Measurements from ENCODE around the gene SLC10A3.

Gene SLC10A3

GRCh38 chrX:154509455-154509854 lies 19.0 kb upstream of the SLC10A3 start:
- no peak for DNase-seq (ENCODE audit: extremely low read depth, low read depth)
- TF ChIP-seq, protein P1, sequence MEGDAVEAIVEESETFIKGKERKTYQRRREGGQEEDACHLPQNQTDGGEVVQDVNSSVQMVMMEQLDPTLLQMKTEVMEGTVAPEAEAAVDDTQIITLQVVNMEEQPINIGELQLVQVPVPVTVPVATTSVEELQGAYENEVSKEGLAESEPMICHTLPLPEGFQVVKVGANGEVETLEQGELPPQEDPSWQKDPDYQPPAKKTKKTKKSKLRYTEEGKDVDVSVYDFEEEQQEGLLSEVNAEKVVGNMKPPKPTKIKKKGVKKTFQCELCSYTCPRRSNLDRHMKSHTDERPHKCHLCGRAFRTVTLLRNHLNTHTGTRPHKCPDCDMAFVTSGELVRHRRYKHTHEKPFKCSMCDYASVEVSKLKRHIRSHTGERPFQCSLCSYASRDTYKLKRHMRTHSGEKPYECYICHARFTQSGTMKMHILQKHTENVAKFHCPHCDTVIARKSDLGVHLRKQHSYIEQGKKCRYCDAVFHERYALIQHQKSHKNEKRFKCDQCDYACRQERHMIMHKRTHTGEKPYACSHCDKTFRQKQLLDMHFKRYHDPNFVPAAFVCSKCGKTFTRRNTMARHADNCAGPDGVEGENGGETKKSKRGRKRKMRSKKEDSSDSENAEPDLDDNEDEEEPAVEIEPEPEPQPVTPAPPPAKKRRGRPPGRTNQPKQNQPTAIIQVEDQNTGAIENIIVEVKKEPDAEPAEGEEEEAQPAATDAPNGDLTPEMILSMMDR (IDR thresholded peaks at IDR 0.05; ENCODE audit: low read depth, low read length, missing control alignments), result no peak
- no peak overlapping the region for H3K4me3 ChIP-seq (replicated peaks; ENCODE audit: low read depth, low read length)

GRCh38 chrX:154508384-154508745 lies 17.9 kb upstream of the SLC10A3 start:
- TF ChIP-seq, protein P1 (IDR thresholded peaks at IDR 0.05; ENCODE audit: low read depth, low read length, missing control alignments), result no peak
- no peak for DNase-seq (ENCODE audit: extremely low read depth, low read depth)
- no peak overlapping the region for H3K4me3 ChIP-seq (replicated peaks; ENCODE audit: low read depth, low read length)

GRCh38 chrX:154507673-154508383 lies 17.4 kb upstream of the SLC10A3 start:
- no peak for DNase-seq (ENCODE audit: extremely low read depth, low read depth)
- no peak overlapping the region for H3K4me3 ChIP-seq (replicated peaks; ENCODE audit: low read depth, low read length)
- TF ChIP-seq, protein P1 (IDR thresholded peaks at IDR 0.05; ENCODE audit: low read depth, low read length, missing control alignments), result no peak

DNA sequence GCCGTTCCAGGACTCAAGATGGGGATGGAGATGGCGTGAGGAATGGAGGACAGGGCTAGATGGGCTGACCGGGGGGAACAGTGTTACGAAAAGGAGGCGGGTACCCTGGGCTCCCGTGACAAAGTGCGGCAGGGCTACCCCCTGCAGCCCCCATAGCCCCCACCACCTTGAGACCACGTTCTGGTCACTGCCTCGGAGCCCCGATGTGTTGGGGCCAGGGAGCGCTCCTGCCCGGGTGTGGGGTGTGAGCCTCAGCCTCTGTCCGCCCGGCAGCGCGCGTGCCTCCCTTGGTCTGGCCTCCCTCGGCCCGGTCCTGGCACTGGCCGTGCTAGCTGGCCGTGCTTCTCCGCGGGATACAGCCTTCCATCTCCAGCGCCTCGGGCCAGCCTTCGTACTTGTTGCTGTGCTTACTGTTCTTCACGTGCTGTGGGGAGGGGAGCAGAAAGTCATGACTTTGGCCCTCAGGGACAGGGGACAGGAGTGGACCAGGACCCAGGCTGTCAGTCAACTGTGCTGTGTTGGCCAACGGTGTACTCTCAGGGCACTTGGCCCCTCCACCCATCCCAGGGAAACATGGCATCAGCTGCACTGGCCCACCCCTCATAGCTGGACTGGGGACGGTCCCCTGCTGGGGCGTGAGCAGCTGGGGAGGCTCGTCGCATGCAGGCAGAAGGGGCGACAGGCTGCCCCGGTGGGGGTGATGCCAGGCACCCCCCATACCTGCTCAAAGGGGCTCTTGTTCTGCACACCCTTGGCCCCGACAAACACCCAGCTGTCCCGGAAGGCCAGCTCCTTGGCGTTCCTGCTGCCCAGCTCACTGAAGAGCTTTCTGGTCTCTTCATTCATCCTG lies 16.3 kb upstream of the SLC10A3 start:
- no peak overlapping the region for H3K4me3 ChIP-seq (replicated peaks; ENCODE audit: low read depth, low read length)
- no peak for DNase-seq (ENCODE audit: extremely low read depth, low read depth)
- TF ChIP-seq, protein P1 (IDR thresholded peaks at IDR 0.05; ENCODE audit: low read depth, low read length, missing control alignments), result no peak

GRCh38 chrX:154505734-154506133 lies 15.3 kb upstream of the SLC10A3 start:
- TF ChIP-seq, protein P1 (IDR thresholded peaks at IDR 0.05; ENCODE audit: low read depth, low read length, missing control alignments), result no peak
- no peak overlapping the region for H3K4me3 ChIP-seq (replicated peaks; ENCODE audit: low read depth, low read length)
- no peak for DNase-seq (ENCODE audit: extremely low read depth, low read depth)

DNA sequence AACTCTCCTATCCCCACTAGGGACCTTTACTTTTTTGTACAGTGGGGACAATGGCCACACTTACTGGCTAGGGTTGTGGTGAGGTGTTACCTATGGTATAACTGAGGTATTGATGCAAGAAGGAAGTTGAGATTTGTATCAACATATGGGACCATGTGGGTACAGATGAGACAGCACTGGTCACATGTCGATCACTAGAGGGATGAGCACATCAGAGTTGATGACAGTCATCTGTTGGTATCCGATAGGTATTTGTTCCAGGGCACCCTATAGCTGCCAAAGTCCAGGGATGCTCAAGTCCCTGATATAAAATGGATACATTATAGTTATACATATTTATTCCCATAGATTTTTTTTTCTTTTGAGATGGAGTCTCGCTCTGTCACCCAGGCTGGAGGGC lies 12.6 kb upstream of the SLC10A3 start:
- TF ChIP-seq, protein P1 (IDR thresholded peaks at IDR 0.05; ENCODE audit: low read depth, low read length, missing control alignments), result no peak
- H3K4me3 ChIP-seq (replicated peaks; ENCODE audit: low read depth, low read length), result no peak overlapping the region
- DNase-seq (ENCODE audit: extremely low read depth, low read depth), result no peak
